CD14-positive monocyte (primary cell): ENCODE results near the gene NLRP9. TPM values are rescaled to one million over a fixed set of nuclear protein-coding genes. Genes with fewer than 3 reads are reported as not detected.

Experiments used
- DNase-seq, 3 donors: peaks; one replicate each; pipeline ENCODE4 v3.0.0-alpha.2; 2011 to 2022
- H2AFZ ChIP-seq: 2 replicates; pipeline ENCODE4 v1.6.0; 2012; ENCODE audit warnings: mild to moderate bottlenecking, low read depth, low read length, inconsistent platforms; ENCODE audit not compliant: insufficient read depth, poor library complexity, severe bottlenecking
- H3K27ac ChIP-seq, 2 donors: 1 replicate in 1 of 2; 2 replicates in 1 of 2; pipeline ENCODE4 v1.5.1; 2012 to 2013; ENCODE audit warnings: low read length in 2 of 2, control low read depth in 1 of 2, inconsistent platforms in 1 of 2, low read depth in 1 of 2, mild to moderate bottlenecking in 1 of 2
- H3K27me3 ChIP-seq, 2 donors: one replicate each; pipeline versions ENCODE4 v1.6.0 to v1.6.1; 2011 to 2013; ENCODE audit warnings: low read length in 2 of 2; ENCODE audit not compliant: control insufficient read depth in 2 of 2, insufficient read depth in 2 of 2
- H3K36me3 ChIP-seq, 2 donors: replicated peaks in 1 of 2; 1 replicate in 1 of 2; 2 replicates in 1 of 2; pipeline versions ENCODE4 v1.5.1 to v1.6.1; 2012 to 2013; ENCODE audit warnings: low read length in 2 of 2, control low read depth in 1 of 2, inconsistent platforms in 1 of 2, mild to moderate bottlenecking in 1 of 2; ENCODE audit not compliant: insufficient read depth in 2 of 2, control insufficient read depth in 1 of 2
- H3K4me1 ChIP-seq, 2 donors: 1 replicate in 1 of 2; 2 replicates in 1 of 2; pipeline versions ENCODE4 v1.5.1 to v1.6.1; 2012 to 2013; ENCODE audit warnings: low read length in 2 of 2, control low read depth in 1 of 2, inconsistent platforms in 1 of 2, mild to moderate bottlenecking in 1 of 2, moderate library complexity in 1 of 2; ENCODE audit not compliant: insufficient read depth in 2 of 2, control insufficient read depth in 1 of 2
- H3K4me2 ChIP-seq: replicated peaks from 2 replicates; pipeline ENCODE3; 2012; ENCODE audit warnings: low read length, moderate library complexity, mild to moderate bottlenecking; ENCODE audit not compliant: poor library complexity, severe bottlenecking; ENCODE audit errors: extremely low read depth
- H3K4me3 ChIP-seq, 3 experiments: fragments of 200-600 bp in 1 of 3; sonication (generic) in 1 of 3; replicated peaks in 1 of 3; 1 replicate in 2 of 3; 2 replicates in 1 of 3; pipeline ENCODE4 v1.5.1; 2011 to 2013; ENCODE audit warnings: low read length in 3 of 3, mild to moderate bottlenecking in 3 of 3, control low read depth in 2 of 3, low read depth in 2 of 3, inconsistent platforms in 1 of 3, moderate library complexity in 1 of 3
- H3K79me2 ChIP-seq: 2 replicates; pipeline ENCODE4 v1.6.0; 2012; ENCODE audit warnings: mild to moderate bottlenecking, control low read depth, inconsistent platforms, low read length, moderate library complexity; ENCODE audit not compliant: insufficient read depth
- H3K9ac ChIP-seq: 2 replicates; pipeline ENCODE4 v1.6.0; 2017; ENCODE audit warnings: low read length, mild to moderate bottlenecking; ENCODE audit not compliant: insufficient read depth, poor library complexity, severe bottlenecking
- H3K9me3 ChIP-seq, 2 donors: replicated peaks in 1 of 2; 1 replicate in 1 of 2; 2 replicates in 1 of 2; pipeline versions ENCODE4 v1.5.1 to v1.6.1; 2012 to 2013; ENCODE audit warnings: low read length in 2 of 2, control low read depth in 1 of 2; ENCODE audit not compliant: control insufficient read depth in 1 of 2, insufficient read depth in 1 of 2
- H4K20me1 ChIP-seq: 2 replicates; pipeline ENCODE4 v1.6.0; 2012; ENCODE audit warnings: mild to moderate bottlenecking, low read length, control low read depth, moderate library complexity; ENCODE audit not compliant: insufficient read depth
- H3K27ac Mint-ChIP-seq, 7 donors: one replicate each; pipeline ENCODE4 v1.8.0; 2020; ENCODE audit warnings: mild to moderate bottlenecking in 7 of 7, mixed read lengths in 7 of 7, moderate library complexity in 6 of 7, inconsistent platforms in 2 of 7
- H3K27me3 Mint-ChIP-seq, 3 donors: one replicate each; pipeline ENCODE4 v1.8.0; 2021 to 2022; ENCODE audit warnings: low read depth in 3 of 3, mild to moderate bottlenecking in 3 of 3, mixed read lengths in 3 of 3, moderate library complexity in 3 of 3, inconsistent platforms in 1 of 3
- H3K36me3 Mint-ChIP-seq, 2 donors: one replicate each; pipeline ENCODE4 v1.8.0; 2020; ENCODE audit warnings: mixed read lengths in 2 of 2, inconsistent platforms in 1 of 2, mild to moderate bottlenecking in 1 of 2
- H3K4me1 Mint-ChIP-seq: one replicate; pipeline ENCODE4 v1.8.0; 2020; ENCODE audit warnings: mild to moderate bottlenecking, mixed read lengths
- H3K4me3 Mint-ChIP-seq, 2 donors: one replicate each; pipeline ENCODE4 v1.8.0; 2020; ENCODE audit warnings: mild to moderate bottlenecking in 2 of 2, mixed read lengths in 2 of 2, moderate library complexity in 1 of 2
- H3K9me3 Mint-ChIP-seq, 7 donors: one replicate each; pipeline ENCODE4 v1.8.0; 2020 to 2022; ENCODE audit warnings: mixed read lengths in 7 of 7, mild to moderate bottlenecking in 6 of 7, moderate library complexity in 6 of 7, inconsistent platforms in 2 of 7
- WGBS: methylation state at CpG from one replicate; pipeline ENCODE4 v1.1.5; 2013; ENCODE audit warnings: missing lambda C conversion rate; ENCODE audit not compliant: insufficient coverage; 5-methylcytosine and 5-hydroxymethylcytosine counted together
- intact Hi-C, 2 donors: fragments of 100-400 bp; cut with micrococcal nuclease; formaldehyde crosslinking; loops; one replicate each; pipeline versions ENCODE4 v1.15.0 to v1.15.1; 2023
- polyA plus RNA-seq, 3 donors: library from polyadenylated mRNA; depleted of rRNA in 1 of 3; unstranded in 2 of 3; stranded (reverse) in 1 of 3; fragments of 300-500 nt in 2 of 3; fragments of >200 nt in 1 of 3; fragmentation: Illumina TruSeq in 2 of 3; gene quantifications; 1 replicate in 2 of 3; 2 replicates in 1 of 3; pipeline ENCODE4 v1.2.3, GENCODE V29; 2012 to 2021
- TF ChIP-seq, protein P1 (sequence below): fragments of 200-600 bp; IDR thresholded peaks from one replicate; pipeline ENCODE4 v1.8.0; 2022; ENCODE audit warnings: antibody characterized with exemption, mild to moderate bottlenecking

NLRP9 gene
- polyA plus RNA-seq, 3 donors = not detected

DNA sequence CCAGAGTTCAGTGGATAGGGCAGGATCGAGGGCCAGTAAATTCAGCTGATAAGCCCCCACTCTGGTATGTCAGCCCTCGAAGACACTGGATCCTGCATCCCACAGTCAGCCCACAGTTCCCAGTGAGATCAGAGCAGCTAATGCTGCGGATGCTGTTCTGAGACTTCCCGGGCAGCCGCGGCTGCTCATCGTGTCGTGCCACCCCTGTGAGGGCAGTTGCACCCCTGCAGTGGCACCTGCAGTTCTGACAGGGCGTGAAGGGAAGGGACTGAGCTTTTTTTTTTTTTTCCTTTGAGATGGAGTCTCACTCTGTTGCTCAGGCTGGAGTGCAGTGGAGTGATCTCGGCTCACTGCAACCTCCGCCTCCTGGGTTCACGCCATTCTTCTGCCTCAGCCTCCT, 70.7 kb downstream of the NLRP9 start:
- Histone ChIP-seq H3K4me1 (no peaks in the 10 kb centered on the region), H2AFZ (no peak overlapping the region), H3K27me3 (no peaks in the 10 kb centered on the region), H3K4me3 (no peak overlapping the region), H4K20me1 (peaks cover 100% of the 10 kb centered on the region), H3K79me2 (peaks cover 98% of the 10 kb centered on the region), H3K9me3 (no peaks in the 10 kb centered on the region), H3K4me2 (no peak overlapping the region), H3K36me3 (peaks cover 82 to 94% of the 10 kb centered on the region in 2 donors), H3K9ac (no peak overlapping the region), H3K27ac (peak overlapping the region in 1 of 2 donors; percentile 20)
- TF ChIP-seq, protein P1, sequence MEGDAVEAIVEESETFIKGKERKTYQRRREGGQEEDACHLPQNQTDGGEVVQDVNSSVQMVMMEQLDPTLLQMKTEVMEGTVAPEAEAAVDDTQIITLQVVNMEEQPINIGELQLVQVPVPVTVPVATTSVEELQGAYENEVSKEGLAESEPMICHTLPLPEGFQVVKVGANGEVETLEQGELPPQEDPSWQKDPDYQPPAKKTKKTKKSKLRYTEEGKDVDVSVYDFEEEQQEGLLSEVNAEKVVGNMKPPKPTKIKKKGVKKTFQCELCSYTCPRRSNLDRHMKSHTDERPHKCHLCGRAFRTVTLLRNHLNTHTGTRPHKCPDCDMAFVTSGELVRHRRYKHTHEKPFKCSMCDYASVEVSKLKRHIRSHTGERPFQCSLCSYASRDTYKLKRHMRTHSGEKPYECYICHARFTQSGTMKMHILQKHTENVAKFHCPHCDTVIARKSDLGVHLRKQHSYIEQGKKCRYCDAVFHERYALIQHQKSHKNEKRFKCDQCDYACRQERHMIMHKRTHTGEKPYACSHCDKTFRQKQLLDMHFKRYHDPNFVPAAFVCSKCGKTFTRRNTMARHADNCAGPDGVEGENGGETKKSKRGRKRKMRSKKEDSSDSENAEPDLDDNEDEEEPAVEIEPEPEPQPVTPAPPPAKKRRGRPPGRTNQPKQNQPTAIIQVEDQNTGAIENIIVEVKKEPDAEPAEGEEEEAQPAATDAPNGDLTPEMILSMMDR = no peak
- H3K4me3 Mint-ChIP-seq = no peak overlapping the region
- H3K4me1 Mint-ChIP-seq = peaks cover 6% of the 10 kb centered on the region
- 94% methylated on average over 5 of the region's 12 CpGs for WGBS
- peaks cover 0 to 2% (median 0%) of the 10 kb centered on the region in 7 donors for H3K9me3 Mint-ChIP-seq
- intact Hi-C loops = no loop called here
- H3K27me3 Mint-ChIP-seq = no peaks in the 10 kb centered on the region
- H3K36me3 Mint-ChIP-seq = peaks cover 80 to 94% of the 10 kb centered on the region in 2 donors
- DNase-seq = no peak
- H3K27ac Mint-ChIP-seq = no peak overlapping the region

DNA sequence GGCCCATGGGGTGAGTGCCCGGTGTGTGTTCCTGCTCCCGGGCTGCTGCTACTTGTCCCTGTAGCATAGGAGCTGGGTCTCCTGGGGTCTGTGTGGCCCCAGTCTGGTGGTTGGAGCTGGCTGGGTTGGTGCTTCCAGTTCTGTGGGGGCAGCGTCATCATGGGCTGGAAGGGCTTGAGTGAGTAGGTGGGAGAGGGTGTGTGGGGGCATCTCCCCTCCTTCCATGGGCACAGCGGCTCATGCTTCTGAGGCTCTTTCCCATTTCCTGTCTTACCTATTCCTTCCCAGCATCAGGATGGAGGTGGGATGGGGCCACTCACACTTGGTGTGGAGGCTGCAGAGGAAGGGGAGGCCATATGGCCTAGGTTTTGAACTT, 71.2 kb downstream of the NLRP9 start:
- H3K36me3 ChIP-seq = peaks cover 83 to 94% of the 10 kb centered on the region in 2 donors
- Mint-ChIP-seq H3K4me1 (peaks cover 6% of the 10 kb centered on the region), H3K9me3 (peaks cover 0 to 2% (median 0%) of the 10 kb centered on the region in 7 donors), H3K36me3 (peaks cover 79 to 95% of the 10 kb centered on the region in 2 donors), H3K27me3 (no peaks in the 10 kb centered on the region), H3K4me3 (no peak overlapping the region), H3K27ac (peak overlapping the region in 3 of 7 donors; percentile 14 to 50 (median 15))
- no peak overlapping the region for H3K9ac ChIP-seq
- H3K9me3 ChIP-seq = no peaks in the 10 kb centered on the region
- no peak overlapping the region for H3K4me3 ChIP-seq
- intact Hi-C loops = no loop called here
- TF ChIP-seq, protein P1 = no peak
- no peak for DNase-seq
- peaks cover 100% of the 10 kb centered on the region for H4K20me1 ChIP-seq
- H3K4me1 ChIP-seq = no peaks in the 10 kb centered on the region
- H3K79me2 ChIP-seq = peaks cover 97% of the 10 kb centered on the region
- H2AFZ ChIP-seq = no peak overlapping the region
- peak overlapping the region in 1 of 2 donors; percentile 20 for H3K27ac ChIP-seq
- no peak overlapping the region for H3K4me2 ChIP-seq
- H3K27me3 ChIP-seq = no peaks in the 10 kb centered on the region
- 89% methylated on average over 2 of the region's 4 CpGs for WGBS
